ENCODE measurements around the gene PARD3B. TPM values are rescaled to one million over a fixed set of nuclear protein-coding genes. Genes with fewer than 3 reads are reported as not detected.

Gene PARD3B
- total RNA-seq, 1 donor from 2014 or later = 4.5 TPM

- FAIRE-seq (no peak), DNase-seq (ENCODE audit: low spot score in 2 of 2) (no peak)
Observed at GRCh38 chr2:205346649-205347048, 801.4 kb downstream of the PARD3B start.

- FAIRE-seq (no peak), DNase-seq (ENCODE audit: low spot score in 2 of 2) (no peak)
Observed at GRCh38 chr2:205347899-205348298, 802.6 kb downstream of the PARD3B start.

GRCh38 chr2:205352094-205352493 is 806.8 kb downstream of the PARD3B start:
- FAIRE-seq = no peak
- DNase-seq (ENCODE audit: low spot score in 2 of 2) = no peak

- no peak for DNase-seq (ENCODE audit: low spot score in 2 of 2)
Observed at GRCh38 chr2:205352593-205352992, 807.3 kb downstream of the PARD3B start.

GRCh38 chr2:205357732-205358131 is 812.5 kb downstream of the PARD3B start:
- DNase-seq (ENCODE audit: low spot score in 2 of 2) = no peak
- FAIRE-seq = no peak

More at GRCh38 chr2:205352593-205352992, 807.3 kb downstream of the PARD3B start:
- no peak for FAIRE-seq

GRCh38 chr2:205358351-205358815 is 813.1 kb downstream of the PARD3B start:
- no peak for DNase-seq (ENCODE audit: low spot score in 2 of 2)

GRCh38 chr2:205361272-205361671 is 816.0 kb downstream of the PARD3B start:
- no peak for FAIRE-seq
- no peak for DNase-seq (ENCODE audit: low spot score in 2 of 2)

More at GRCh38 chr2:205358351-205358815, 813.1 kb downstream of the PARD3B start:
- no peak for FAIRE-seq

GRCh38 chr2:205361970-205362369 is 816.7 kb downstream of the PARD3B start:
- FAIRE-seq (no peak), DNase-seq (ENCODE audit: low spot score in 2 of 2) (no peak)

GRCh38 chr2:205364261-205364660 is 819.0 kb downstream of the PARD3B start:
- FAIRE-seq (no peak), DNase-seq (ENCODE audit: low spot score in 2 of 2) (no peak)

GRCh38 chr2:205366336-205367060 is 821.2 kb downstream of the PARD3B start:
- FAIRE-seq = no peak
- no peak for DNase-seq (ENCODE audit: low spot score in 2 of 2)

GRCh38 chr2:205367331-205367935 is 822.2 kb downstream of the PARD3B start:
- FAIRE-seq (no peak), DNase-seq (ENCODE audit: low spot score in 2 of 2) (no peak)

- DNase-seq (ENCODE audit: low spot score in 2 of 2) (no peak), FAIRE-seq (no peak)
Observed at GRCh38 chr2:205369813-205370212, 824.5 kb downstream of the PARD3B start.

- FAIRE-seq (no peak), DNase-seq (ENCODE audit: low spot score in 2 of 2) (no peak)
Observed at GRCh38 chr2:205370726-205371125, 825.5 kb downstream of the PARD3B start.

GRCh38 chr2:205372141-205372540 is 826.9 kb downstream of the PARD3B start:
- FAIRE-seq (no peak), DNase-seq (ENCODE audit: low spot score in 2 of 2) (no peak)

- DNase-seq (ENCODE audit: low spot score in 2 of 2) (no peak), FAIRE-seq (no peak)
Observed at GRCh38 chr2:205375461-205376448, 830.5 kb downstream of the PARD3B start.

GRCh38 chr2:205377324-205377723 is 832.0 kb downstream of the PARD3B start:
- FAIRE-seq (no peak), DNase-seq (ENCODE audit: low spot score in 2 of 2) (no peak)

- DNase-seq (ENCODE audit: low spot score in 2 of 2) (no peak), FAIRE-seq (no peak)
Observed at GRCh38 chr2:205383601-205384000, 838.3 kb downstream of the PARD3B start.

GRCh38 chr2:205386109-205386508 is 840.8 kb downstream of the PARD3B start:
- FAIRE-seq = no peak
- no peak for DNase-seq (ENCODE audit: low spot score in 2 of 2)

GRCh38 chr2:205387350-205388055 is 842.2 kb downstream of the PARD3B start:
- FAIRE-seq = no peak
- no peak for DNase-seq (ENCODE audit: low spot score in 2 of 2)

GRCh38 chr2:205390866-205391265 is 845.6 kb downstream of the PARD3B start:
- FAIRE-seq (no peak), DNase-seq (ENCODE audit: low spot score in 2 of 2) (no peak)

Data from frontal cortex (tissue), 4 donors.